Measurements from ENCODE around the gene RNF212B. TPM values are rescaled to one million over a fixed set of nuclear protein-coding genes. Genes with fewer than 3 reads are reported as not detected.
"Not testable (repeated sequence)": the region's sequence is repeated elsewhere in the genome, so short reads cannot be mapped to it uniquely, and the experiment has no call there.

RNF212B gene
- total and polyA plus RNA-seq, 9 donors: 0.52 TPM; not detected in 8

- H3K4me3 ChIP-seq (ENCODE audit: low read length): no peak overlapping the region
- peaks cover 10% of the 10 kb centered on the region for H3K36me3 ChIP-seq (ENCODE audit: control insufficient read depth, insufficient read depth, low read length)
Measured at GRCh38 chr14:23275412-23275811, 37.7 kb downstream of the RNF212B start.

GRCh38 chr14:23277189-23277588 is 39.5 kb downstream of the RNF212B start:
- WGBS (ENCODE audit: insufficient coverage): 89% methylated on average over 3 of the region's 3 CpGs
- peak overlapping the region; percentile 29 for H3K27ac ChIP-seq (ENCODE audit: low read length)

More at GRCh38 chr14:23275412-23275811, 37.7 kb downstream of the RNF212B start:
- Histone ChIP-seq H3K27ac (ENCODE audit: low read length) (no peak overlapping the region), H3K4me1 (ENCODE audit: control insufficient read depth, insufficient read depth, low read length) (no peaks in the 10 kb centered on the region), H3K9me3 (replicated peaks; ENCODE audit: control insufficient read depth, low read depth, low read length) (no peaks in the 10 kb centered on the region), H3K27me3 (ENCODE audit: control insufficient read depth, insufficient read depth, low read length) (no peaks in the 10 kb centered on the region)
- 57% methylated on average over 1 of the region's 2 CpGs for WGBS (ENCODE audit: insufficient coverage)
- no peak for DNase-seq

GRCh38 chr14:23277928-23278327 is 40.2 kb downstream of the RNF212B start:
- not testable (repeated sequence) for H3K36me3 ChIP-seq (ENCODE audit: control insufficient read depth, insufficient read depth, low read length); H3K9me3 ChIP-seq (replicated peaks; ENCODE audit: control insufficient read depth, low read depth, low read length); H3K27me3 ChIP-seq (ENCODE audit: control insufficient read depth, insufficient read depth, low read length); H3K27ac ChIP-seq (ENCODE audit: low read length); H3K4me1 ChIP-seq (ENCODE audit: control insufficient read depth, insufficient read depth, low read length); DNase-seq; H3K4me3 ChIP-seq (ENCODE audit: low read length)
- no CpG with 5 or more reads among the region's 6 CpGs for WGBS (ENCODE audit: insufficient coverage)

More at GRCh38 chr14:23277189-23277588, 39.5 kb downstream of the RNF212B start:
- no peak for DNase-seq
- Histone ChIP-seq H3K36me3 (ENCODE audit: control insufficient read depth, insufficient read depth, low read length) (peaks cover 10% of the 10 kb centered on the region), H3K9me3 (replicated peaks; ENCODE audit: control insufficient read depth, low read depth, low read length) (no peaks in the 10 kb centered on the region), H3K4me3 (ENCODE audit: low read length) (no peak overlapping the region), H3K4me1 (ENCODE audit: control insufficient read depth, insufficient read depth, low read length) (no peaks in the 10 kb centered on the region), H3K27me3 (ENCODE audit: control insufficient read depth, insufficient read depth, low read length) (no peaks in the 10 kb centered on the region)

- H3K36me3 ChIP-seq (ENCODE audit: control insufficient read depth, insufficient read depth, low read length): peaks cover 3% of the 10 kb centered on the region
- no peak for DNase-seq
- no peaks in the 10 kb centered on the region for H3K9me3 ChIP-seq (replicated peaks; ENCODE audit: control insufficient read depth, low read depth, low read length)
- H3K27ac ChIP-seq (ENCODE audit: low read length): no peak overlapping the region
- peaks cover 9% of the 10 kb centered on the region for H3K4me1 ChIP-seq (ENCODE audit: control insufficient read depth, insufficient read depth, low read length)
- H3K4me3 ChIP-seq (ENCODE audit: low read length): no peak overlapping the region
- H3K27me3 ChIP-seq (ENCODE audit: control insufficient read depth, insufficient read depth, low read length): no peaks in the 10 kb centered on the region
- WGBS (ENCODE audit: insufficient coverage): 100% methylated on average over 2 of the region's 6 CpGs
Measured at GRCh38 chr14:23281247-23281646, 43.5 kb downstream of the RNF212B start.

GRCh38 chr14:23284654-23285529 is 47.2 kb downstream of the RNF212B start:
- H3K27me3 ChIP-seq (ENCODE audit: control insufficient read depth, insufficient read depth, low read length): no peaks in the 10 kb centered on the region
- H3K4me3 ChIP-seq (ENCODE audit: low read length): peak overlapping the region; percentile 80
- no peaks in the 10 kb centered on the region for H3K36me3 ChIP-seq (ENCODE audit: control insufficient read depth, insufficient read depth, low read length)
- H3K27ac ChIP-seq (ENCODE audit: low read length): peak overlapping the region; percentile 92
- 70% methylated on average over 2 of the region's 9 CpGs for WGBS (ENCODE audit: insufficient coverage)
- no peaks in the 10 kb centered on the region for H3K9me3 ChIP-seq (replicated peaks; ENCODE audit: control insufficient read depth, low read depth, low read length)
- peaks cover 17% of the 10 kb centered on the region for H3K4me1 ChIP-seq (ENCODE audit: control insufficient read depth, insufficient read depth, low read length)
- peak; percentile 52 for DNase-seq

GRCh38 chr14:23285530-23286019 is 47.8 kb downstream of the RNF212B start:
- Histone ChIP-seq H3K36me3 (ENCODE audit: control insufficient read depth, insufficient read depth, low read length) (no peaks in the 10 kb centered on the region), H3K27ac (ENCODE audit: low read length) (peak overlapping the region; percentile 92), H3K4me1 (ENCODE audit: control insufficient read depth, insufficient read depth, low read length) (peaks cover 17% of the 10 kb centered on the region), H3K9me3 (replicated peaks; ENCODE audit: control insufficient read depth, low read depth, low read length) (no peaks in the 10 kb centered on the region), H3K4me3 (ENCODE audit: low read length) (peak overlapping the region; percentile 80), H3K27me3 (ENCODE audit: control insufficient read depth, insufficient read depth, low read length) (no peaks in the 10 kb centered on the region)
- no peak for DNase-seq
- WGBS (ENCODE audit: insufficient coverage): no CpG with 5 or more reads among the region's 22 CpGs

- no peaks in the 10 kb centered on the region for H3K27me3 ChIP-seq (ENCODE audit: control insufficient read depth, insufficient read depth, low read length)
- peak within 1 kb of the TSS; percentile 97 for H3K27ac ChIP-seq (ENCODE audit: low read length)
- no peaks in the 10 kb centered on the region for H3K9me3 ChIP-seq (replicated peaks; ENCODE audit: control insufficient read depth, low read depth, low read length)
- peak; percentile 99 for DNase-seq
- peaks cover 17% of the 10 kb centered on the region for H3K4me1 ChIP-seq (ENCODE audit: control insufficient read depth, insufficient read depth, low read length)
- H3K4me3 ChIP-seq (ENCODE audit: low read length): peak within 1 kb of the TSS; percentile 80
- WGBS (ENCODE audit: insufficient coverage): under 1% methylated on average over 44 of the region's 53 CpGs
- H3K36me3 ChIP-seq (ENCODE audit: control insufficient read depth, insufficient read depth, low read length): no peaks in the 10 kb centered on the region
Measured at GRCh38 chr14:23286020-23286901, 48.5 kb downstream of the RNF212B start, which contains the start of gene HOMEZ. HOMEZ (minus strand) TSS chr14:23286132; CDS start chr14:23285952, 180 bp downstream.

GRCh38 chr14:23286902-23287479 is 49.3 kb downstream of the RNF212B start:
- H3K9me3 ChIP-seq (replicated peaks; ENCODE audit: control insufficient read depth, low read depth, low read length): no peaks in the 10 kb centered on the region
- H3K27ac ChIP-seq (ENCODE audit: low read length): peak overlapping the region; percentile 97
- H3K4me3 ChIP-seq (ENCODE audit: low read length): peak overlapping the region; percentile 80
- WGBS (ENCODE audit: insufficient coverage): 54% methylated on average over 5 of the region's 6 CpGs
- peaks cover 17% of the 10 kb centered on the region for H3K4me1 ChIP-seq (ENCODE audit: control insufficient read depth, insufficient read depth, low read length)
- no peaks in the 10 kb centered on the region for H3K36me3 ChIP-seq (ENCODE audit: control insufficient read depth, insufficient read depth, low read length)
- no peak for DNase-seq
- H3K27me3 ChIP-seq (ENCODE audit: control insufficient read depth, insufficient read depth, low read length): no peaks in the 10 kb centered on the region

GRCh38 chr14:23294734-23295561 is 57.2 kb downstream of the RNF212B start:
- peaks cover 22% of the 10 kb centered on the region for H3K36me3 ChIP-seq (ENCODE audit: control insufficient read depth, insufficient read depth, low read length)
- peak; percentile 59 for DNase-seq
- H3K4me3 ChIP-seq (ENCODE audit: low read length): no peak overlapping the region
- H3K27me3 ChIP-seq (ENCODE audit: control insufficient read depth, insufficient read depth, low read length): peaks cover 9% of the 10 kb centered on the region
- no peaks in the 10 kb centered on the region for H3K9me3 ChIP-seq (replicated peaks; ENCODE audit: control insufficient read depth, low read depth, low read length)
- no peak overlapping the region for H3K27ac ChIP-seq (ENCODE audit: low read length)
- WGBS (ENCODE audit: insufficient coverage): 18% methylated on average over 16 of the region's 24 CpGs
- H3K4me1 ChIP-seq (ENCODE audit: control insufficient read depth, insufficient read depth, low read length): peaks cover 6% of the 10 kb centered on the region

All from muscle of leg (tissue), 11 donors.